ENCODE data around the gene SLC18B1. TPM values are rescaled to one million over a fixed set of nuclear protein-coding genes. Genes with fewer than 3 reads are reported as not detected.

The SLC18B1 gene
- polyA plus RNA-seq, 1 of the 3 experiments (the other 2 are of a cell fraction): 1.2 TPM

GRCh38 chr6:132830334-132830751, 31.9 kb upstream of the SLC18B1 start:
- Histone ChIP-seq H2AFZ (ENCODE audit: low read depth) (no peak overlapping the region), H3K36me3 (replicated peaks in 1 of 2; ENCODE audit: control insufficient read depth in 1 of 2, insufficient read depth in 2 of 2, low read length in 1 of 2) (no peaks in the 10 kb centered on the region), H3K9me3 (no peaks in the 10 kb centered on the region), H3F3A (replicated peaks; ENCODE audit: insufficient read depth) (no peaks in the 10 kb centered on the region), H3K4me3 (ENCODE audit: low read depth in 2 of 2, low read length in 1 of 2) (no peak overlapping the region; a peak in 1 of 4 replicates), H3K4me1 (ENCODE audit: control insufficient read depth in 1 of 2, insufficient read depth in 2 of 2, low read depth in 1 of 2, low read length in 1 of 2) (no peaks in the 10 kb centered on the region; a peak in 1 of 4 replicates), H4K20me1 (ENCODE audit: insufficient read depth) (no peaks in the 10 kb centered on the region), H3K9me2 (no peaks in the 10 kb centered on the region), H3K9ac (no peak overlapping the region), H3K27ac (ENCODE audit: low read depth in 2 of 2, low read length in 1 of 2) (no peak overlapping the region), H3K79me2 (ENCODE audit: insufficient read depth) (no peaks in the 10 kb centered on the region), H3K4me2 (no peak overlapping the region), H3K27me3 (ENCODE audit: insufficient read depth) (no peaks in the 10 kb centered on the region)
- 31% methylated on average over 3 of the region's 3 CpGs for WGBS (ENCODE audit: low lambda C conversion rate)
- peak; percentile 57 for DNase-seq
- POLR2A ChIA-PET: no interaction called here
- CTCF ChIA-PET: interaction anchor here (0.6 to 3.9 kb wide), 43 partner anchors 10 to 1267 kb away, joined by 3 to 38 read pairs (median 3); partner anchors contain the start of gene RPS12
- TF ChIP-seq FOXM1 (IDR thresholded peaks at IDR 0.05; ENCODE audit: low read depth) (no peak), NFIC (IDR thresholded peaks at IDR 0.05; ENCODE audit: borderline replicate concordance) (no peak), GATA2 (CRISPR knock-in tag; IDR thresholded peaks at IDR 0.05) (peak; percentile 46; the same call in 1 of the 2 replicates), RCOR1 (IDR thresholded peaks at IDR 0.05; ENCODE audit: low read length) (0 out of 2 replicates have a peak, but pooled peaks have one; percentile 37), SMC3 (IDR thresholded peaks at IDR 0.05; ENCODE audit: low read depth, low read length) (peak; percentile 77), TAF1 (IDR thresholded peaks at IDR 0.05; ENCODE audit: borderline replicate concordance, low read depth, low read length) (no peak), RAD21 (IDR thresholded peaks at IDR 0.05; ENCODE audit: low read length) (peak; percentile 94), CTCF (IDR thresholded peaks at IDR 0.05) (peak; percentile 63)

GRCh38 chr6:132820629-132821381, 22.4 kb upstream of the SLC18B1 start:
- H3K27ac ChIP-seq (ENCODE audit: low read depth in 2 of 2, low read length in 1 of 2): peak overlapping the region in 1 of 2 experiments; percentile 3; a peak in 1 of 4 replicates
- CTCF ChIA-PET: no interaction called here
- no peak for TF ChIP-seq REST (IDR thresholded peaks at IDR 0.05; ENCODE audit: low read depth, low read length)
- no peak for TF ChIP-seq IRF3 (IDR thresholded peaks at IDR 0.05; ENCODE audit: low read depth, low read length)
- TF ChIP-seq FOSL2 (IDR thresholded peaks at IDR 0.05; ENCODE audit: borderline replicate concordance, low read depth): no peak
- TF ChIP-seq MAX (IDR thresholded peaks at IDR 0.05; ENCODE audit: low read depth): no peak
- TF ChIP-seq MEF2A (IDR thresholded peaks at IDR 0.05; ENCODE audit: borderline replicate concordance, low read depth): no peak
- TF ChIP-seq RCOR1 (IDR thresholded peaks at IDR 0.05; ENCODE audit: low read length): no peak
- no peak for TF ChIP-seq FOXM1 (IDR thresholded peaks at IDR 0.05; ENCODE audit: low read depth)
- TF ChIP-seq ELF1 (IDR thresholded peaks at IDR 0.05): no peak
- TF ChIP-seq NFIC (IDR thresholded peaks at IDR 0.05; ENCODE audit: borderline replicate concordance): no peak
- TF ChIP-seq CHD2 (IDR thresholded peaks at IDR 0.05; ENCODE audit: low read length, partially characterized antibody): no peak
- no peak for TF ChIP-seq CTCF (IDR thresholded peaks at IDR 0.05)
- no peak for TF ChIP-seq JUND (IDR thresholded peaks at IDR 0.05)
- no peak for TF ChIP-seq SMC3 (IDR thresholded peaks at IDR 0.05; ENCODE audit: low read depth, low read length)

More at GRCh38 chr6:132820629-132821381, 22.4 kb upstream of the SLC18B1 start:
- peaks cover 29 to 34% of the 10 kb centered on the region in 2 experiments for H3K36me3 ChIP-seq (replicated peaks in 1 of 2; ENCODE audit: control insufficient read depth in 1 of 2, insufficient read depth in 2 of 2, low read length in 1 of 2)
- POLR2A ChIA-PET: no interaction called here
- no peaks in the 10 kb centered on the region for H3K9me3 ChIP-seq
- H3K27me3 ChIP-seq (ENCODE audit: insufficient read depth): no peaks in the 10 kb centered on the region
- peaks cover 41% of the 10 kb centered on the region for H4K20me1 ChIP-seq (ENCODE audit: insufficient read depth)
- H3K79me2 ChIP-seq (ENCODE audit: insufficient read depth): peaks cover 18% of the 10 kb centered on the region; the same call in 1 of the 2 replicates
- H3K4me3 ChIP-seq (ENCODE audit: low read depth in 2 of 2, low read length in 1 of 2): no peak overlapping the region
- DNase-seq: no peak
- H3K9ac ChIP-seq: no peak overlapping the region
- peaks cover 4 to 12% of the 10 kb centered on the region in 2 experiments; a peak in 2 of 4 replicates for H3K4me1 ChIP-seq (ENCODE audit: control insufficient read depth in 1 of 2, insufficient read depth in 2 of 2, low read depth in 1 of 2, low read length in 1 of 2)
- no peak overlapping the region for H2AFZ ChIP-seq (ENCODE audit: low read depth)
- 86% methylated on average over 5 of the region's 5 CpGs for WGBS (ENCODE audit: low lambda C conversion rate)
- H3K4me2 ChIP-seq: no peak overlapping the region
- peaks cover 60% of the 10 kb centered on the region for H3F3A ChIP-seq (replicated peaks; ENCODE audit: insufficient read depth)
- H3K9me2 ChIP-seq: no peaks in the 10 kb centered on the region

Measured in SK-N-SH (cell line).